GM10248 (cell line): ENCODE results near the gene CADM1.

Experiments used
- CTCF ChIA-PET: fragments of 300-600 bp; sonication (Branson Sonifier 250); formaldehyde crosslinking; extraction: SDS; loops from one replicate; lab custom pipeline; 2021; ENCODE audit warnings: antibody characterized with exemption; lab: Yijun Ruan, JAX
- POLR2A ChIA-PET: fragments of 350-650 bp; sonication (Branson Sonifier 250); formaldehyde crosslinking; extraction: SDS; loops from one replicate; lab custom pipeline; 2020; ENCODE audit warnings: antibody characterized with exemption; lab: Yijun Ruan, JAX
- DNase-seq: peaks from one replicate; pipeline ENCODE4 v3.0.0; 2012; ENCODE audit errors: extremely low spot score
- TF ChIP-seq, protein P1 (sequence below): IDR thresholded peaks from 2 replicates; pipeline ENCODE4 v1.5.1; 2012; ENCODE audit warnings: mild to moderate bottlenecking, low read depth; ENCODE audit errors: extremely low read depth, missing control alignments, control extremely low read depth

Gene CADM1

DNA sequence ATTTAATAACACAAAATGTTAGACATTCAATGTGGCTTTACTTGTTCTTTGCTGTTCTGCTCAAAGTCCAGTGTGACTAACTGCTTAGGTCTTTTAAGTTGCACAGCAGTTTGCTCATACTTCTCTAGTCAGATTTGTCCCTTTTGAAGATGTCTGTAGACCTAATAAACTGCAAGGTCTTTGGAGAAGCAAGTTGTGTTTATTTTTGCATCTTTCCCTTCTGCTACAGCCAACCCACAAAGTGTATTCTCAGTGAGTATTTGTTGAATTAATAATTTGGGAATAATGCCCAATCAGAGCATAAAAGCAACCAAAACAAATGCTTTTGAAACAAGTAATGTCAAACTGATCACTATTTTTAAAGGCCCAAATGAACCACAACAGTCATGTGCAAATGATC lies 312.5 kb downstream of the CADM1 start:
- no peak for DNase-seq
- TF ChIP-seq, protein P1, sequence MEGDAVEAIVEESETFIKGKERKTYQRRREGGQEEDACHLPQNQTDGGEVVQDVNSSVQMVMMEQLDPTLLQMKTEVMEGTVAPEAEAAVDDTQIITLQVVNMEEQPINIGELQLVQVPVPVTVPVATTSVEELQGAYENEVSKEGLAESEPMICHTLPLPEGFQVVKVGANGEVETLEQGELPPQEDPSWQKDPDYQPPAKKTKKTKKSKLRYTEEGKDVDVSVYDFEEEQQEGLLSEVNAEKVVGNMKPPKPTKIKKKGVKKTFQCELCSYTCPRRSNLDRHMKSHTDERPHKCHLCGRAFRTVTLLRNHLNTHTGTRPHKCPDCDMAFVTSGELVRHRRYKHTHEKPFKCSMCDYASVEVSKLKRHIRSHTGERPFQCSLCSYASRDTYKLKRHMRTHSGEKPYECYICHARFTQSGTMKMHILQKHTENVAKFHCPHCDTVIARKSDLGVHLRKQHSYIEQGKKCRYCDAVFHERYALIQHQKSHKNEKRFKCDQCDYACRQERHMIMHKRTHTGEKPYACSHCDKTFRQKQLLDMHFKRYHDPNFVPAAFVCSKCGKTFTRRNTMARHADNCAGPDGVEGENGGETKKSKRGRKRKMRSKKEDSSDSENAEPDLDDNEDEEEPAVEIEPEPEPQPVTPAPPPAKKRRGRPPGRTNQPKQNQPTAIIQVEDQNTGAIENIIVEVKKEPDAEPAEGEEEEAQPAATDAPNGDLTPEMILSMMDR = no peak
- ChIA-PET CTCF (no interaction called here), POLR2A (no interaction called here)

DNA sequence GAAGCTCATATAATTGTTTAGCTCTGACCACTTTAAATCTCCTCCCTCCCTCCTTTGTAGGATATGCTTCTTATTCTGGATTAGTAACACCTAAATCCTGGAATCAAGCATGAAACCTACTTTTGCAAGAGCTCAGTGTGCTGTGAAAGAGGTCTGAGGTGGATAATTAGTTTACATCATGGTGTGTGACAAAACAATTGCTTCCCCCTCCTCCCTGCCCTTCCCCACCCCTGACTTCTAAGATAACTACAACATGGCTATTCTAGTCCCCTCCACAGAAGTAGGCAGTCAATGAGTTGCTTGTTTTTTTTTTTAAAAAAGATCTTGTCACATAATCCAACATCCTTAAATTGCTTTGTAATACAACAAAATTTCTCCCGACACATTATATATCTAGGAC lies 314.0 kb downstream of the CADM1 start:
- POLR2A ChIA-PET = no interaction called here

DNA sequence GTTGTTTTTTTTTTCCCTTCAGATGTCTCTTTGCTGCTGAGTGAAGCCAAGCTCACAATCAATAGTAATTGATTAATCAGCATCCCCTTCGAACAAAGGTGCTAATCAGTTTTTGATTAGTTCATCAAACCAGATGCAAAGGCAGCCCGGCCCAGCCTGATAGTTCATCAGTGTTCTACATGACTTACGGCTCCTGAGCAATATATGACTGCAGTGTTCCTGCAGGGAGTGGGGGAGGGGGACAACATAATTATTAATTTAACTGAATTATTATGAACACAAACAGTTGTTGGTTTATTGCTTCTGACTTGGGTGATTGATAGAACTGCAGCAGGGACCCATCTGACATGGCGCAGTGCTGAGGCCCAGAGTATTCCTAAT lies 315.3 kb downstream of the CADM1 start:
- DNase-seq = no peak
- ChIA-PET CTCF (interaction anchor here (1.1 to 2.5 kb wide), 4 partner anchors 10 to 39 kb away, joined by 3 to 11 read pairs (median 4); no protein-coding TSS in a partner anchor), POLR2A (no interaction called here)
- TF ChIP-seq, protein P1 = no peak

More for the DNA sequence above, 314.0 kb downstream of the CADM1 start:
- no peak for DNase-seq
- TF ChIP-seq, protein P1 = no peak
- CTCF ChIA-PET = interaction anchor here (1.3 to 2.5 kb wide), 2 partner anchors 9 to 21 kb away, joined by 3 to 11 read pairs; no protein-coding TSS in a partner anchor

DNA sequence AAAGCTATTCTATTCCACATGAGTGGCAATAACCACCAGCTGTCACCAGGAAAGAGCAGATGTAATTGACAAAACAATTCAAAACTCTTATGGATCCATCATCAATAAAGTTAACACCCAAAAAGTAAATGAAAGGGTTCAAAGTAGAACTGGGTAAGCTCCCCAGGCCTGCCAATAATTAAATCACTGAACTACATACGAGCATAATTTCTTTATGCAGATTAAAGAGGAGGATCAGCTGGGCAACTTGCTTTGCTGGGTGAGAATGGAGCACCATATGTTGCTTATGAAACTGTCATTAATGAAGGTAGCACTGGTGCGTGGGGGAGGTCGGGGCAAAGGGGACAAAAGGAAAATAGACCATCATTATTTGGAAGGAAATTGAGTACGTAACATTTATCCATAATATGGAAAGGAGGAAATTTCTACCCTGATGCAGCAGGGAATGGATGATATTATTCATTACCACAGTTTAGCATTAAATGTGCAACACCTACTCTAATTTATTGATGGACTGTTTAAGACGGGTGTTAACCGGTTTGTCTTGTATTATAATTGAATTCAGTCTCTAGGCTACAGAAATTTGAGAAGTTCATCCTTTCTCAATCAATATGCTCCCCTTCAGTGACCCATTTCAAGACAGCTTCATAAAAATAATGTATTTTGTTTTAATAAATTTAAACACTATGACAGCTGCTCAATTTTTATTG lies 315.9 kb downstream of the CADM1 start:
- POLR2A ChIA-PET = no interaction called here
- CTCF ChIA-PET = interaction anchor here (1.1 to 2.5 kb wide), 3 partner anchors 14 to 39 kb away, joined by 3 to 11 read pairs (median 5); no protein-coding TSS in a partner anchor
- TF ChIP-seq, protein P1 = no peak
- DNase-seq = no peak

DNA sequence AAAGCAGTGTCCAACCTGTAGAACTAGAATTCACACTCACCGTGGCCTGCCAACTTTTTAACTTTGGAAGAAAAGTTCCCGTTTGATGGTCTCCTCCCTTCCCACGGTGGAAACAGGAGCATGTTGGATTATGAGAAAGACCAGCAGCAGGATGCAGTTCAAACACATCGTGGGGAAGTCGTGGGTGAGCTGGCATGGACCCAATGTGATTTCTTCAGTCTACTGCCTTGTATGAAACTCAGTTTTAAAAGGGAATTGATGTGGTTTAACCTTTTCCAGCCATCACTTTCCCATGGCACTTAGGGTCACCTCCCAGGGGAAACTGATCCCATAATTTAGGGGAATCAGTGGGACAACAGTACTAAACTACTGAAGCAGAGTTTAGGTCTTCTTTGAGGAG lies 318.3 kb downstream of the CADM1 start:
- DNase-seq = no peak
- ChIA-PET POLR2A (no interaction called here), CTCF (interaction anchor here (3.8 to 7.1 kb wide), 2 partner anchors 14 to 16 kb away, joined by 9 to 38 read pairs; no protein-coding TSS in a partner anchor)
- TF ChIP-seq, protein P1 = no peak

DNA sequence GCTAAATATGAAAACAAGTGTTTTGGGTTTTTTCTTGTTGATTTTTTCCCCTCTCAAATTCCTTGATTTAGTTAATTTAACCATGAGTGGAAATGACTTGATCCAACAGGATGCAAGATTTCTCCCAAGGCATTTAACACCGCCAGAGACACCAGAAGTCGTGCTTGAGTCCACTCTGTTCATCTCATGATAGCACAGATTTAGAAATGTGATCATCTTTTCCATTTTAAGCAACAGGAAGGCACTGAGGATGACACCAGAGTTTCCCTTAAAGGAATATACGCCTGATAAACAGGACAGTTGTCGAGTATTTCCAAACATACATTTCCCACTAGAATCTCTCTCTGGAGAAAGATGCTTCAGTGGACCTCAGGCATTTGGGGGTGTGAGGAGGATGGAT lies 318.7 kb downstream of the CADM1 start:
- CTCF ChIA-PET = interaction anchor here (3.8 to 7.1 kb wide), 2 partner anchors 14 to 16 kb away, joined by 9 to 38 read pairs; no protein-coding TSS in a partner anchor
- POLR2A ChIA-PET = no interaction called here
- TF ChIP-seq, protein P1 = no peak
- no peak for DNase-seq
